Trophoblast cell (in vitro differentiated cells and primary cell): ENCODE measurements around the gene RAD51.

Source experiments
- DNase-seq, 2 donors: peaks; one replicate each; pipeline ENCODE4 v3.0.0-alpha.2; 2016
- H2AFZ ChIP-seq: 2 replicates; pipeline ENCODE4 v1.6.1; 2013; ENCODE audit warnings: low read length, moderate library complexity, mild to moderate bottlenecking; ENCODE audit not compliant: insufficient read depth, poor library complexity
- H2AK5ac ChIP-seq: 2 replicates; pipeline ENCODE4 v1.6.1; 2013; ENCODE audit warnings: mild to moderate bottlenecking, low read length
- H2BK120ac ChIP-seq: 2 replicates; pipeline ENCODE4 v1.6.1; 2013; ENCODE audit warnings: low read length, mild to moderate bottlenecking, moderate library complexity; ENCODE audit not compliant: insufficient read depth, poor library complexity
- H2BK12ac ChIP-seq: 2 replicates; pipeline ENCODE4 v1.6.1; 2013; ENCODE audit warnings: mild to moderate bottlenecking, low read length, moderate library complexity
- H2BK5ac ChIP-seq: 2 replicates; pipeline ENCODE4 v1.6.1; 2013; ENCODE audit warnings: low read length, low read depth, moderate library complexity, mild to moderate bottlenecking; ENCODE audit not compliant: poor library complexity
- H3K14ac ChIP-seq: 2 replicates; pipeline ENCODE4 v1.6.1; 2013; ENCODE audit warnings: mild to moderate bottlenecking, low read length
- H3K18ac ChIP-seq: 2 replicates; pipeline ENCODE4 v1.6.1; 2013; ENCODE audit warnings: mild to moderate bottlenecking, low read length
- H3K23ac ChIP-seq: 2 replicates; pipeline ENCODE4 v1.6.1; 2013; ENCODE audit warnings: low read length
- H3K27ac ChIP-seq: 2 replicates; pipeline ENCODE4 v1.5.1; 2013; ENCODE audit warnings: low read depth, mild to moderate bottlenecking, inconsistent platforms, low read length, moderate library complexity
- H3K27me3 ChIP-seq: 2 replicates; pipeline ENCODE4 v1.6.1; 2013; ENCODE audit warnings: inconsistent platforms, mild to moderate bottlenecking, low read length, moderate library complexity; ENCODE audit not compliant: insufficient read depth
- H3K36me3 ChIP-seq, 2 experiments: 1 replicate in 1 of 2; 2 replicates in 1 of 2; pipeline ENCODE4 v1.6.1; 2013; ENCODE audit warnings: low read length in 2 of 2, mild to moderate bottlenecking in 2 of 2, moderate library complexity in 1 of 2; ENCODE audit not compliant: insufficient read depth in 2 of 2, control insufficient read depth in 1 of 2
- H3K4ac ChIP-seq: 2 replicates; pipeline ENCODE4 v1.6.1; 2013; ENCODE audit warnings: low read depth, mild to moderate bottlenecking, low read length, moderate library complexity
- H3K4me1 ChIP-seq, 2 experiments: 1 replicate in 1 of 2; 2 replicates in 1 of 2; pipeline ENCODE4 v1.6.1; 2013; ENCODE audit warnings: low read length in 2 of 2, mild to moderate bottlenecking in 2 of 2, moderate library complexity in 1 of 2; ENCODE audit not compliant: insufficient read depth in 2 of 2, control insufficient read depth in 1 of 2
- H3K4me2 ChIP-seq: 2 replicates; pipeline ENCODE4 v1.6.1; 2013; ENCODE audit warnings: inconsistent platforms, mild to moderate bottlenecking, low read length, moderate library complexity
- H3K4me3 ChIP-seq: 2 replicates; pipeline ENCODE4 v1.5.1; 2013; ENCODE audit warnings: mild to moderate bottlenecking, low read depth, low read length, inconsistent platforms
- H3K79me1 ChIP-seq: one replicate; pipeline ENCODE4 v1.6.1; 2013; ENCODE audit warnings: low read length
- H3K79me2 ChIP-seq: 2 replicates; pipeline ENCODE4 v1.6.1; 2013; ENCODE audit warnings: low read length, mild to moderate bottlenecking; ENCODE audit not compliant: control insufficient read depth, insufficient read depth, poor library complexity
- H3K9ac ChIP-seq: 2 replicates; pipeline ENCODE4 v1.6.1; 2013; ENCODE audit warnings: mild to moderate bottlenecking, low read length
- H3K9me3 ChIP-seq: 2 replicates; pipeline ENCODE4 v1.6.1; 2013; ENCODE audit warnings: low read depth, mild to moderate bottlenecking, control low read depth, inconsistent platforms, low read length; ENCODE audit not compliant: insufficient read depth
- H4K12ac ChIP-seq: 2 replicates; pipeline ENCODE4 v1.6.1; 2013; ENCODE audit warnings: low read depth, mild to moderate bottlenecking, low read length, moderate library complexity
- H4K8ac ChIP-seq: 2 replicates; pipeline ENCODE4 v1.6.1; 2013; ENCODE audit warnings: low read depth, mild to moderate bottlenecking, low read length, moderate library complexity
- H4K91ac ChIP-seq: one replicate; pipeline ENCODE4 v1.6.1; 2013; ENCODE audit warnings: low read depth, mild to moderate bottlenecking, low read length, moderate library complexity
- WGBS: extraction: QIAGEN DNeasy Blood & Tissue Kit; methylation state at CpG from one replicate; pipeline ENCODE4 v1.1.7; 2013; ENCODE audit warnings: missing lambda C conversion rate; ENCODE audit not compliant: insufficient read length, insufficient coverage; ENCODE audit errors: extremely low coverage; 5-methylcytosine and 5-hydroxymethylcytosine counted together

Gene RAD51

GRCh38 chr15:40767838-40768500 is 73.0 kb downstream of the RAD51 start:
- H3K36me3 ChIP-seq, result peaks cover 27 to 33% of the 10 kb centered on the region in 2 experiments
- H3K27ac ChIP-seq, result no peak overlapping the region
- H4K12ac ChIP-seq, result no peak overlapping the region
- H3K27me3 ChIP-seq, result no peaks in the 10 kb centered on the region
- H3K4me2 ChIP-seq, result no peak overlapping the region
- H3K79me2 ChIP-seq, result no peaks in the 10 kb centered on the region
- no peak overlapping the region for H4K91ac ChIP-seq
- H3K9ac ChIP-seq, result no peak overlapping the region
- H2BK5ac ChIP-seq, result no peak overlapping the region
- no peak for DNase-seq
- H3K23ac ChIP-seq, result no peak overlapping the region
- H4K8ac ChIP-seq, result no peak overlapping the region
- no peak overlapping the region for H3K14ac ChIP-seq
- no peak overlapping the region for H3K18ac ChIP-seq
- peaks cover 2% of the 10 kb centered on the region for H3K9me3 ChIP-seq
- no peak overlapping the region for H2BK120ac ChIP-seq
- no CpG with 5 or more reads among the region's 29 CpGs for WGBS
- no peak overlapping the region for H3K4ac ChIP-seq
- H2BK12ac ChIP-seq, result no peak overlapping the region
- no peak overlapping the region for H3K4me3 ChIP-seq
- H3K4me1 ChIP-seq, result peaks cover 18 to 19% of the 10 kb centered on the region in 2 experiments
- no peak overlapping the region for H2AK5ac ChIP-seq
- H3K79me1 ChIP-seq, result peaks cover 11% of the 10 kb centered on the region
- H2AFZ ChIP-seq, result no peak overlapping the region

GRCh38 chr15:40768521-40769273 is 73.7 kb downstream of the RAD51 start:
- H2AK5ac ChIP-seq, result no peak overlapping the region
- no peak overlapping the region for H2AFZ ChIP-seq
- WGBS, result no CpG with 5 or more reads among the region's 21 CpGs

GRCh38 chr15:40769274-40770146 is 74.5 kb downstream of the RAD51 start, which contains the start of gene C15orf62:
Gene C15orf62 (plus strand): TSS chr15:40769980. CDS start chr15:40770496, 516 bp downstream.
- no peak for DNase-seq
- Histone ChIP-seq H2AFZ (no peak within 1 kb of the TSS), H3K36me3 (peaks cover 41 to 48% of the 10 kb centered on the region in 2 experiments), H3K9ac (no peak within 1 kb of the TSS), H4K12ac (no peak within 1 kb of the TSS), H2BK12ac (no peak within 1 kb of the TSS), H3K27ac (no peak within 1 kb of the TSS), H3K14ac (no peak within 1 kb of the TSS), H2BK120ac (no peak within 1 kb of the TSS), H3K4me3 (no peak within 1 kb of the TSS), H3K18ac (no peak within 1 kb of the TSS), H3K9me3 (peaks cover 2% of the 10 kb centered on the region), H3K27me3 (no peaks in the 10 kb centered on the region), H3K4me1 (peaks cover 11% of the 10 kb centered on the region in 2 experiments), H3K79me2 (no peaks in the 10 kb centered on the region), H3K23ac (no peak within 1 kb of the TSS), H3K4ac (no peak within 1 kb of the TSS), H3K4me2 (no peak within 1 kb of the TSS), H2AK5ac (no peak within 1 kb of the TSS), H2BK5ac (no peak within 1 kb of the TSS), H4K8ac (no peak within 1 kb of the TSS), H4K91ac (no peak within 1 kb of the TSS), H3K79me1 (no peaks in the 10 kb centered on the region)
- WGBS, result 100% methylated on average over 4 of the region's 28 CpGs

More at GRCh38 chr15:40768521-40769273, 73.7 kb downstream of the RAD51 start:
- Histone ChIP-seq H3K27me3 (no peaks in the 10 kb centered on the region), H4K8ac (no peak overlapping the region), H3K9me3 (peaks cover 2% of the 10 kb centered on the region), H3K79me1 (peaks cover 5% of the 10 kb centered on the region), H2BK120ac (no peak overlapping the region), H4K12ac (no peak overlapping the region), H3K18ac (no peak overlapping the region), H3K79me2 (no peaks in the 10 kb centered on the region), H2BK5ac (no peak overlapping the region), H3K4me3 (no peak overlapping the region), H3K4me1 (peaks cover 12 to 13% of the 10 kb centered on the region in 2 experiments), H3K27ac (no peak overlapping the region), H3K4ac (no peak overlapping the region), H3K9ac (no peak overlapping the region), H2BK12ac (no peak overlapping the region), H3K4me2 (no peak overlapping the region), H3K14ac (no peak overlapping the region), H3K23ac (no peak overlapping the region), H4K91ac (no peak overlapping the region), H3K36me3 (peaks cover 34 to 40% of the 10 kb centered on the region in 2 experiments)
- no peak for DNase-seq

- H3K9me3 ChIP-seq, result no peaks in the 10 kb centered on the region
- H3K4me3 ChIP-seq, result no peak overlapping the region
- no peaks in the 10 kb centered on the region for H3K79me2 ChIP-seq
- H3K4me1 ChIP-seq, result peaks cover 6 to 7% of the 10 kb centered on the region in 2 experiments
- H3K4me2 ChIP-seq, result no peak overlapping the region
- H4K12ac ChIP-seq, result no peak overlapping the region
- H3K14ac ChIP-seq, result no peak overlapping the region
- no peak overlapping the region for H2BK5ac ChIP-seq
- no peak for DNase-seq
- no peak overlapping the region for H4K8ac ChIP-seq
- peaks cover 49 to 52% of the 10 kb centered on the region in 2 experiments for H3K36me3 ChIP-seq
- H2AK5ac ChIP-seq, result no peak overlapping the region
- no peak overlapping the region for H3K23ac ChIP-seq
- H3K18ac ChIP-seq, result no peak overlapping the region
- no peaks in the 10 kb centered on the region for H3K79me1 ChIP-seq
- no peak overlapping the region for H4K91ac ChIP-seq
- no peak overlapping the region for H3K4ac ChIP-seq
- H2BK120ac ChIP-seq, result no peak overlapping the region
- H2BK12ac ChIP-seq, result no peak overlapping the region
- no peak overlapping the region for H2AFZ ChIP-seq
- H3K27ac ChIP-seq, result no peak overlapping the region
- H3K27me3 ChIP-seq, result no peaks in the 10 kb centered on the region
- H3K9ac ChIP-seq, result no peak overlapping the region
- no CpG with 5 or more reads among the region's 17 CpGs for WGBS
Measured at GRCh38 chr15:40770147-40770721, 75.3 kb downstream of the RAD51 start.
